Measurements from ENCODE around the gene TBX4. TPM values are rescaled to one million over a fixed set of nuclear protein-coding genes. Genes with fewer than 3 reads are reported as not detected.

The TBX4 gene
- total and polyA plus RNA-seq, 2 of the 13 experiments (the other 11 are each of a cell fraction or from before 2014, with no cell fraction given), result 0.11 to 1.1 TPM

DNA sequence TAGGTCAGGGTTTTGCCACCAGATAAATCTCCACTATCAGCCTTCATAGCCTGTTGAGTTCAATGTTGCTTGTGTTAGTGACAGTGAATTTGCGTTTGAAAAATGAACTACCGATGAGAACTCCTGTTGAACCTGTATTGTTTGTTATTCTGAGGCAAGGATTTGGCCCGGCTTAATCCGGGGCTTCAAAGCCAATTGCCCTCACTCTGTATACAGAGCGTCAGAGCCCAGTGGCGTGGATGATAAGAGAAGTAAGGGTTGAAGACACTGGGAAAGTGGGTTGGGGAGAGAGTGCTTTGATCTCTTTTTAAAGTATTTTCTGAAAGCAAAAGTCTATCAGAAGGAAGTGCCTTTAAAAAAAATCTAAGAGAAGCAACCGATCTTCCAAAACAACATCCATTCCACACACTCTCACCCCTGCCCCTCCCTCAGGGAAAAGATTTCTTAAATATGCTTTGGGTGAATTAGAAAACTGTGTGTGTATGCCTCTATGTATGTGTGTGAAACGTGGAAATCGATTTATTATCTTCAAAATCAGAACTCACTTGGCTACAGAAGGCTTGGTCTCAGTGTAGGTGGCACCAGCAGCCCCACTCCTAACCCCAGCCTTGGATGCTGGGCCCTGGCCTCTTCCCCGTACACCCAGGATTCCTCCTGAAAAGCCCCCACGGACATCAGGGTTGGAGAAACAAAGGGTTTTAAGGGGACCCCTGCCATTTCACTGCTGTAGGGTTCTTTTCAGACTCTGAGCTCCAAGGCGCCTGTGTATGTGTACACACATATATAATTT, 8.8 kb downstream of the TBX4 start (continued):
- TF ChIP-seq ZNF367 (CRISPR knock-in tag; IDR thresholded peaks at IDR 0.05; ENCODE audit: borderline replicate concordance) (no peak), ADNP (CRISPR knock-in tag; IDR thresholded peaks at IDR 0.05) (no peak), GABPA (IDR thresholded peaks at IDR 0.05; ENCODE audit: low read depth, low read length) (no peak), GABPA (CRISPR knock-in tag; IDR thresholded peaks at IDR 0.05; ENCODE audit: low read depth) (no peak), ZSCAN29 (CRISPR knock-in tag; conservative IDR thresholded peaks at IDR 0.05) (peak; percentile 58; the same call in 1 of the 2 replicates), EP300 (IDR thresholded peaks at IDR 0.05; ENCODE audit: low read depth in 2 of 2, low read length in 2 of 2) (peak in 1 of 2 experiments; percentile 96; a peak in 3 of 4 replicates), EP300 (CRISPR knock-in tag; IDR thresholded peaks at IDR 0.05; ENCODE audit: borderline replicate concordance) (peak; percentile 94), EZH2 (conservative IDR thresholded peaks at IDR 0.05; ENCODE audit: low read depth, low read length) (no peak), ZSCAN25 (CRISPR knock-in tag; IDR thresholded peaks at IDR 0.05) (no peak), NR2F2 (IDR thresholded peaks at IDR 0.05; ENCODE audit: borderline replicate concordance, low read depth) (peak; percentile 77; the same call in 1 of the 2 replicates), MAFF (IDR thresholded peaks at IDR 0.05; ENCODE audit: low read depth, low read length) (no peak), ZNF350 (CRISPR knock-in tag; IDR thresholded peaks at IDR 0.05; ENCODE audit: borderline replicate concordance, low read depth) (peak; percentile 59; the same call in 1 of the 2 replicates), ELF1 (CRISPR knock-in tag; IDR thresholded peaks at IDR 0.05) (no peak)
- TF ChIP-seq, protein P1, sequence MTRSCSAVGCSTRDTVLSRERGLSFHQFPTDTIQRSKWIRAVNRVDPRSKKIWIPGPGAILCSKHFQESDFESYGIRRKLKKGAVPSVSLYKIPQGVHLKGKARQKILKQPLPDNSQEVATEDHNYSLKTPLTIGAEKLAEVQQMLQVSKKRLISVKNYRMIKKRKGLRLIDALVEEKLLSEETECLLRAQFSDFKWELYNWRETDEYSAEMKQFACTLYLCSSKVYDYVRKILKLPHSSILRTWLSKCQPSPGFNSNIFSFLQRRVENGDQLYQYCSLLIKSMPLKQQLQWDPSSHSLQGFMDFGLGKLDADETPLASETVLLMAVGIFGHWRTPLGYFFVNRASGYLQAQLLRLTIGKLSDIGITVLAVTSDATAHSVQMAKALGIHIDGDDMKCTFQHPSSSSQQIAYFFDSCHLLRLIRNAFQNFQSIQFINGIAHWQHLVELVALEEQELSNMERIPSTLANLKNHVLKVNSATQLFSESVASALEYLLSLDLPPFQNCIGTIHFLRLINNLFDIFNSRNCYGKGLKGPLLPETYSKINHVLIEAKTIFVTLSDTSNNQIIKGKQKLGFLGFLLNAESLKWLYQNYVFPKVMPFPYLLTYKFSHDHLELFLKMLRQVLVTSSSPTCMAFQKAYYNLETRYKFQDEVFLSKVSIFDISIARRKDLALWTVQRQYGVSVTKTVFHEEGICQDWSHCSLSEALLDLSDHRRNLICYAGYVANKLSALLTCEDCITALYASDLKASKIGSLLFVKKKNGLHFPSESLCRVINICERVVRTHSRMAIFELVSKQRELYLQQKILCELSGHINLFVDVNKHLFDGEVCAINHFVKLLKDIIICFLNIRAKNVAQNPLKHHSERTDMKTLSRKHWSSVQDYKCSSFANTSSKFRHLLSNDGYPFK (CRISPR knock-in tag; IDR thresholded peaks at IDR 0.05; ENCODE audit: borderline replicate concordance), result no peak
- TF ChIP-seq, protein P2, sequence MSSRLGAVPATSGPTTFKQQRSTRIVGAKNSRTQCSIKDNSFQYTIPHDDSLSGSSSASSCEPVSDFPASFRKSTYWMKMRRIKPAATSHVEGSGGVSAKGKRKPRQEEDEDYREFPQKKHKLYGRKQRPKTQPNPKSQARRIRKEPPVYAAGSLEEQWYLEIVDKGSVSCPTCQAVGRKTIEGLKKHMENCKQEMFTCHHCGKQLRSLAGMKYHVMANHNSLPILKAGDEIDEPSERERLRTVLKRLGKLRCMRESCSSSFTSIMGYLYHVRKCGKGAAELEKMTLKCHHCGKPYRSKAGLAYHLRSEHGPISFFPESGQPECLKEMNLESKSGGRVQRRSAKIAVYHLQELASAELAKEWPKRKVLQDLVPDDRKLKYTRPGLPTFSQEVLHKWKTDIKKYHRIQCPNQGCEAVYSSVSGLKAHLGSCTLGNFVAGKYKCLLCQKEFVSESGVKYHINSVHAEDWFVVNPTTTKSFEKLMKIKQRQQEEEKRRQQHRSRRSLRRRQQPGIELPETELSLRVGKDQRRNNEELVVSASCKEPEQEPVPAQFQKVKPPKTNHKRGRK (CRISPR knock-in tag; IDR thresholded peaks at IDR 0.05), result no peak
- TF ChIP-seq, protein P3, sequence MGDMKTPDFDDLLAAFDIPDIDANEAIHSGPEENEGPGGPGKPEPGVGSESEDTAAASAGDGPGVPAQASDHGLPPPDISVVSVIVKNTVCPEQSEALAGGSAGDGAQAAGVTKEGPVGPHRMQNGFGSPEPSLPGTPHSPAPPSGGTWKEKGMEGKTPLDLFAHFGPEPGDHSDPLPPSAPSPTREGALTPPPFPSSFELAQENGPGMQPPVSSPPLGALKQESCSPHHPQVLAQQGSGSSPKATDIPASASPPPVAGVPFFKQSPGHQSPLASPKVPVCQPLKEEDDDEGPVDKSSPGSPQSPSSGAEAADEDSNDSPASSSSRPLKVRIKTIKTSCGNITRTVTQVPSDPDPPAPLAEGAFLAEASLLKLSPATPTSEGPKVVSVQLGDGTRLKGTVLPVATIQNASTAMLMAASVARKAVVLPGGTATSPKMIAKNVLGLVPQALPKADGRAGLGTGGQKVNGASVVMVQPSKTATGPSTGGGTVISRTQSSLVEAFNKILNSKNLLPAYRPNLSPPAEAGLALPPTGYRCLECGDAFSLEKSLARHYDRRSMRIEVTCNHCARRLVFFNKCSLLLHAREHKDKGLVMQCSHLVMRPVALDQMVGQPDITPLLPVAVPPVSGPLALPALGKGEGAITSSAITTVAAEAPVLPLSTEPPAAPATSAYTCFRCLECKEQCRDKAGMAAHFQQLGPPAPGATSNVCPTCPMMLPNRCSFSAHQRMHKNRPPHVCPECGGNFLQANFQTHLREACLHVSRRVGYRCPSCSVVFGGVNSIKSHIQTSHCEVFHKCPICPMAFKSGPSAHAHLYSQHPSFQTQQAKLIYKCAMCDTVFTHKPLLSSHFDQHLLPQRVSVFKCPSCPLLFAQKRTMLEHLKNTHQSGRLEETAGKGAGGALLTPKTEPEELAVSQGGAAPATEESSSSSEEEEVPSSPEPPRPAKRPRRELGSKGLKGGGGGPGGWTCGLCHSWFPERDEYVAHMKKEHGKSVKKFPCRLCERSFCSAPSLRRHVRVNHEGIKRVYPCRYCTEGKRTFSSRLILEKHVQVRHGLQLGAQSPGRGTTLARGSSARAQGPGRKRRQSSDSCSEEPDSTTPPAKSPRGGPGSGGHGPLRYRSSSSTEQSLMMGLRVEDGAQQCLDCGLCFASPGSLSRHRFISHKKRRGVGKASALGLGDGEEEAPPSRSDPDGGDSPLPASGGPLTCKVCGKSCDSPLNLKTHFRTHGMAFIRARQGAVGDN (CRISPR knock-in tag; IDR thresholded peaks at IDR 0.05), result no peak
- TF ChIP-seq, protein P4, sequence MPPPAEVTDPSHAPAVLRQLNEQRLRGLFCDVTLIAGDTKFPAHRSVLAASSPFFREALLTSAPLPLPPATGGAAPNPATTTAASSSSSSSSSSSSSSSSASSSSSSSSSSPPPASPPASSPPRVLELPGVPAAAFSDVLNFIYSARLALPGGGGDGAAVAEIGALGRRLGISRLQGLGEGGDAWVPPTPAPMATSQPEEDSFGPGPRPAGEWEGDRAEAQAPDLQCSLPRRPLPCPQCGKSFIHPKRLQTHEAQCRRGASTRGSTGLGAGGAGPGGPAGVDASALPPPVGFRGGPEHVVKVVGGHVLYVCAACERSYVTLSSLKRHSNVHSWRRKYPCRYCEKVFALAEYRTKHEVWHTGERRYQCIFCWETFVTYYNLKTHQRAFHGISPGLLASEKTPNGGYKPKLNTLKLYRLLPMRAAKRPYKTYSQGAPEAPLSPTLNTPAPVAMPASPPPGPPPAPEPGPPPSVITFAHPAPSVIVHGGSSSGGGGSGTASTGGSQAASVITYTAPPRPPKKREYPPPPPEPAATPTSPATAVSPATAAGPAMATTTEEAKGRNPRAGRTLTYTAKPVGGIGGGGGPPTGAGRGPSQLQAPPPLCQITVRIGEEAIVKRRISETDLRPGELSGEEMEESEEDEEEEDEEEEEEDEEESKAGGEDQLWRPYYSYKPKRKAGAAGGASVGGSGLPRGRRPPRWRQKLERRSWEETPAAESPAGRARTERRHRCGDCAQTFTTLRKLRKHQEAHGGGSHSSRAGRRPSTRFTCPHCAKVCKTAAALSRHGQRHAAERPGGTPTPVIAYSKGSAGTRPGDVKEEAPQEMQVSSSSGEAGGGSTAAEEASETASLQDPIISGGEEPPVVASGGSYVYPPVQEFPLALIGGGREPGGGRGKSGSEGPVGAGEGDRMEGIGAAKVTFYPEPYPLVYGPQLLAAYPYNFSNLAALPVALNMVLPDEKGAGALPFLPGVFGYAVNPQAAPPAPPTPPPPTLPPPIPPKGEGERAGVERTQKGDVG (CRISPR knock-in tag; IDR thresholded peaks at IDR 0.05; ENCODE audit: borderline replicate concordance), result no peak

All from HepG2 (cell line).